Fibroblast of pulmonary artery (primary cell): Measurements from ENCODE around the gene NOL4L.

Source experiments
- DNase-seq: peaks from one replicate; pipeline ENCODE4 v3.0.0-alpha.2; 2010; ENCODE audit warnings: low read depth
- H3K4me3 ChIP-seq: replicated peaks from 2 replicates; pipeline ENCODE4 v1.5.1; 2011; ENCODE audit warnings: low read depth, mild to moderate bottlenecking, control low read depth, low read length, moderate library complexity
- TF ChIP-seq, protein P1 (sequence below): IDR thresholded peaks from 2 replicates; pipeline ENCODE4 v1.5.1; 2011; ENCODE audit warnings: mild to moderate bottlenecking, control low read depth, low read length, inconsistent platforms; ENCODE audit errors: missing control alignments

Gene NOL4L

DNA sequence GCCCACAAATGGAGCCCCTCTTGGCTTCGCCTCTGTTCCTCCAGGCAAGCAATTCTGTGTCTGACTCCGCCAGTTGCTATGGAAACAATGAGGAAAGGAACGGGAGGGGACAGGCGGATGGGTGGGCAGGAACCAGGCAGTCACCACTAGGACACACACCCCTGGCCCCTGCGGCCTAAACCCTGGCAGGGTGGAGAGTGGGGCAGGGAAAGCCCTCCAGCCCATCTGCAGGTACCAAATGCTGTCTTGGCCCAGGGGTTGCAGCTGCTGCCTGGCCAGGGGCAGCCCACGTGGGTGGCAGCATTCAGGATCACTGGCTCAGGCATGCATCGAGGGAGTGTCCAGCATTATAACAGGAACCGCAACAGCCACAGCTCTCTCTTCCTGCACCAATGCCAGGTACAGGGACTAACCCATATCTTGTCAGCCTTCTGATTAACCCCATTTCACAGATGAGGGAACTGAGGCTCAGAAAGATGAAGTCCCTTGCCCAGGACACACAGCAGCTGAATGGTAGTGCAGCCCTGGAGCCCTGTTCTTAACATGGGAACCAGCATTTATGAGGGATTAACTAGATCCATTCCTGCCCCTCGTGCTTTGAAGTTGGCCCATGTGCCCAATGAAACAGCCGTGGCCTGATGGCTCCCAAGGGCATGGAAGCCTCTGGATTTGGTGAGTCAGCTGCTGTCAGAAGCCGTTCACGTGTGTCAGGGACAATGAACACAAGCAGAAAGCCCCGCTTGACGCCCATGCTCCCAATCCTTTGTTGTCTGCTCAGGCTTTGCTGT lies 66.3 kb downstream of the NOL4L start:
- DNase-seq, result no peak
- TF ChIP-seq, protein P1, sequence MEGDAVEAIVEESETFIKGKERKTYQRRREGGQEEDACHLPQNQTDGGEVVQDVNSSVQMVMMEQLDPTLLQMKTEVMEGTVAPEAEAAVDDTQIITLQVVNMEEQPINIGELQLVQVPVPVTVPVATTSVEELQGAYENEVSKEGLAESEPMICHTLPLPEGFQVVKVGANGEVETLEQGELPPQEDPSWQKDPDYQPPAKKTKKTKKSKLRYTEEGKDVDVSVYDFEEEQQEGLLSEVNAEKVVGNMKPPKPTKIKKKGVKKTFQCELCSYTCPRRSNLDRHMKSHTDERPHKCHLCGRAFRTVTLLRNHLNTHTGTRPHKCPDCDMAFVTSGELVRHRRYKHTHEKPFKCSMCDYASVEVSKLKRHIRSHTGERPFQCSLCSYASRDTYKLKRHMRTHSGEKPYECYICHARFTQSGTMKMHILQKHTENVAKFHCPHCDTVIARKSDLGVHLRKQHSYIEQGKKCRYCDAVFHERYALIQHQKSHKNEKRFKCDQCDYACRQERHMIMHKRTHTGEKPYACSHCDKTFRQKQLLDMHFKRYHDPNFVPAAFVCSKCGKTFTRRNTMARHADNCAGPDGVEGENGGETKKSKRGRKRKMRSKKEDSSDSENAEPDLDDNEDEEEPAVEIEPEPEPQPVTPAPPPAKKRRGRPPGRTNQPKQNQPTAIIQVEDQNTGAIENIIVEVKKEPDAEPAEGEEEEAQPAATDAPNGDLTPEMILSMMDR, result no peak
- H3K4me3 ChIP-seq, result no peak overlapping the region

DNA sequence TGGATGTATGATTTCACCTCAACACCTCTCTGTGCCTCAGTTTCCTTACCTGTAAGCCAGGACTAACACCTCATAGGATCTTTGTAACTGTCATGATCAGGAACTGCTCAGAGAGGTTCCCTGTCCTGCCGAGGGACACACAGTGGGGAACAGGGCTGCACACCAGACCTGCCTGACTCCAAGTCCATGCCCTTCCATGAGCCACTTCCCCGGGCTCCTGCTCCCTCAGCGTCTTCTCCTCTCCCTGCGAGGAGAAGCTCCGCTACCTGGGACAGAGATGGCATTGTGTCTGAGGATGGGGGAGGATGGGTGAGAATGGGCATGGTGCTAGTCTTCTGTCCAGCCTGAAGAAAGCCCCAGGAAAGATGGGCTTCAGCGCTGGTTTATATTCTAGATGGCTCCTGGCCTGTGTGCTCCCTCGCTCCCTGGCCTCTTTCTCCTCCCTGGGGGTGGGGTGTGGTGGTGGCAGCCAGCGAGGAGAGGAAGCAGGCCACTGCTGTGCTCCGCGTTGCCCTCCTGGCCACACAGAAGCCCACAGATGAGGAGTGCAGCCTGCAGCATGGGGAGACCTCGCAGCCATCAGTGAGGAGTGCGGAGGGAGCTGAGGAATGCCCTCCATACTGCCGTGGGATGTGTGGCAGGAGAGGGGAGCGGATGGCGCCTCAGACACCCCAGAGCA lies 67.1 kb downstream of the NOL4L start:
- TF ChIP-seq, protein P1, result no peak

DNA sequence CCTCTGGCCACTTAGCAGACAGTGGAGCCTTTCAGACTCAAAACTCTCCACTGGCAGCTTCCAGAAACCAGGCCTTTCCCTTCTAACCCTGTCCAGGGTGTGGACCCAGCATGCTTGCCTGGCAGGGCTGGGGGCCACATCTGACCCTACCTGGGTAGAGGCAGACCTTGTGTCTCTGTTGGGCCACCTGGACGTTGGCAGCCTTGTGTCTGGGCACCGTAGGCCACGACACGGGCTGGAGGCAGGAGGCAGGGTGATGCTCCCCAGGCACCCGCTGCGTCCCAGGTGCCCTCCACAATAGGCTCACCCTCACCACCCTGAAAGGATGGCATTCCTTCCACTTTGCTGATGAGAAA lies 67.6 kb downstream of the NOL4L start:
- no peak overlapping the region for H3K4me3 ChIP-seq
- TF ChIP-seq, protein P1, result no peak
- DNase-seq, result no peak

More for the DNA sequence above, 67.1 kb downstream of the NOL4L start:
- no peak for DNase-seq
- H3K4me3 ChIP-seq, result no peak overlapping the region

DNA sequence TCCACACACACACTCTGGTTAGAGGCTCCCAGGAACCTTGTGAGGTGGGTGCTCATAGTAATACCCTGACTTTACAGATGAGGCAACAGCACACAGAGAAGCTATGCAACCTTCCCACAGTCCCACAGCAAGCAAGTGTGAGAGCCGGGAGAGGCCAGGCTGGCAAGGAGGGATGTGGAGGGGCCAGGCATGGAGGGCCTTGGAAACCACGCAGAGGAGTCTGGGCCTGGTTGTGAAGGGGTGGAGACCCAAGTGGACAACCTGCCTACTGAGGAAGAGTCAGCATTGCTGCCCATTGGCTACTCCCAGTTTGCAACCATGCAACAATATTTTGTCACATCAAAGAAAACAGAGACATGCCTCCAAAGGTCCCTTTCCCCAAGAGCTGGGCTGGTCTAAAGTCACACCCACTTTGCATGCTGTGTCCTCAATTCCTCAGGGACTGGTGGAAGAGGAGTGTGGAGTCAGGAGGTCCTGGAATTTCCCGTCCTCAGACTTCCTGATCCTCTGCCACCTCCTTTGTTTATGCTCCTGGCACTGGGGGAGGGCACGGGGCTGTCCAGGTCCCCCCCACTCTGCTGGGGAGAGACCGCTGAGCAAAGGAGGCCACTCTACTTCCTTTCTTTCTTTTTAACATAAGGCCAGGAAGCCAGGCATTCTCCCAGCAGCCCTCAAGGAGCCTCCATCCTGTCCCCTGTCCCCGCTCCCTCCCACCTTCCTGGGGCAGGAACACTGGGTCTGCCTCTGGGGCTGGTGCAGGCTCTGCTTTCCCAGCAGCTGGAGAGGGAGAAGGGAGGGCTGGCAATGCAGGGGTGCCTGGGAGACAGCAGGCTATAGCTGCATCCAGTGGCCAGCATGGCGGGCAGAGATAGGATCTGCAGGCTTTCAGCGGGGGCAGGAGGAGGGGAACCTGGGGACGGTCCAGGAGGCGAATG lies 68.3 kb downstream of the NOL4L start:
- H3K4me3 ChIP-seq, result no peak overlapping the region
- DNase-seq, result no peak
- TF ChIP-seq, protein P1, result no peak

DNA sequence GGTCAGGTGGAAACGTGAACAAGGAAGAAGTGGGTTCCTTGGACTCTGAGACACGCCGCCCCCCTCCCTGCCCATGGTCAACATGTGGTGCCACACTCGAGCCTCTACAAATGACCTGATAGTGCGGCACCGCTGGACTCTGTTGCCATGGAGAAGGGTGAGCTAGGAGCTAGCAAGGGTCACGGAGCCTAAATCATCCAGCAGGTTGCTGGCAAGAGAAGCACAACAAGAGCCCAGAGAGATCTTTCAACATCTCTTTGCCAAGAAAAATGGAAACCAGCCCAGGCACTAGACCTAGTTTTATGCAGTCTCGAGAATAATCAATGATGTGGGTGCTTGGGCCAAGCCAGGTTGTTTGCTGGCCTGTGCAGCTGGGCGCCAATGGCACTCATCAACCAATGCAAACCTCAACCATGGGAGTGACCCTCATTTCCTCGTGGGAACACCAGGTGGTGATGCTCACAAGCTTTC lies 69.5 kb downstream of the NOL4L start:
- no peak overlapping the region for H3K4me3 ChIP-seq
- DNase-seq, result no peak
- TF ChIP-seq, protein P1, result no peak

DNA sequence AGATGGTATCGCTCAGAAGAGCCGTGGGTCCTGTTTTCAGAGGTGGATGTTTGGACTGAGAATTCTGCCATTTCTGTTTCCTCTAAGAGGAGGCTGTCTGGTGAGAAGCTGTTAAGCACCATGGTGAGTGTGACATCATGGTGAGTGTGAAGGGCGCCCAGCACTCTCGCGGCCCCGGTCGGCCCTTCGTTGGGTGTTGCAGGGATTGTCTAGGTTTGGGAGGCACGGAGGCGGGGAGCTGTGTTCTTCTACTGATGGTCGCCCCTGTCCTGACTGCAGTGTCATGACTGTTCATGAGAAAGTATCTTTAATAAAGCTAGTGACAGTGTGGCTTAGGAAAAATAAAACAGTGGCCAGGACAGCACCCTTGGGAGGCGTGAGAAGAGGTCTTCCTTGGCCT lies 70.4 kb downstream of the NOL4L start:
- DNase-seq, result no peak
- TF ChIP-seq, protein P1, result no peak
- H3K4me3 ChIP-seq, result no peak overlapping the region
